HCT116 (cell line): ENCODE measurements around the gene MSMO1. TPM values are rescaled to one million over a fixed set of nuclear protein-coding genes. Genes with fewer than 3 reads are reported as not detected.
"Not testable (repeated sequence)": the region's sequence is repeated elsewhere in the genome, so short reads cannot be mapped to it uniquely, and the experiment has no call there.

Source experiments
- ATAC-seq: fragments of 200-7000 bp; cut with Tn5 transposase; 2 replicates; pipeline ENCODE4 v1.9.1; 2020; ENCODE audit warnings: mild to moderate bottlenecking, moderate library complexity
- Bru-seq: library from RNA; stranded (reverse); fragments of 400-500 nt; gene quantifications from one replicate; lab custom pipeline; 2021; lab: Mats Ljungman, UMichigan
- BruChase-seq, 2 experiments: library from RNA; stranded (reverse); fragments of 400-500 nt; gene quantifications; one replicate each; lab custom pipeline; 2021; lab: Mats Ljungman, UMichigan
- BruUV-seq: library from RNA; stranded (reverse); fragments of 400-500 nt; replicated peaks from 2 replicates; lab custom pipeline; 2021; lab: Mats Ljungman, UMichigan
- CTCF ChIA-PET: fragments of 300-600 bp; sonication (Branson Sonifier 250); formaldehyde crosslinking; loops from one replicate; lab custom pipeline; 2021; ENCODE audit warnings: antibody characterized with exemption; lab: Charles Lee
- POLR2A ChIA-PET: fragments of 300-600, 350-600 bp; sonication (Branson Sonifier 250); formaldehyde crosslinking; loops from one replicate; lab custom pipeline; 2021; ENCODE audit warnings: antibody characterized with exemption; lab: Charles Lee
- RAD21 ChIA-PET, 2 experiments: fragments of 300-600 bp; sonication (Branson Sonifier 250); formaldehyde crosslinking; loops; one replicate each; lab custom pipeline; 2023; ENCODE audit warnings: low total read pairs in 2 of 2; ENCODE audit not compliant: uncharacterized antibody in 2 of 2, unreplicated experiment in 2 of 2, low non-redundant PET in 1 of 2; lab: Charles Lee
- DNase-seq: peaks from one replicate; pipeline ENCODE4 v3.0.0-alpha.2; 2010; ENCODE audit warnings: low read depth, low spot score
- H2AFZ ChIP-seq: fragments of 200-600 bp; shearing (Covaris generic), sonication (generic); 2 replicates; pipeline ENCODE4 v1.6.1; 2017; ENCODE audit warnings: low read depth, mixed run types, mixed read lengths, antibody characterized with exemption, low read length; ENCODE audit not compliant: poor library complexity, severe bottlenecking
- H3K27ac ChIP-seq: 2 replicates; pipeline ENCODE4 v1.5.1; 2012; ENCODE audit warnings: low read depth, low read length
- H3K27me3 ChIP-seq: fragments of 200-600 bp; sonication (generic); 2 replicates; pipeline ENCODE4 v1.6.1; 2016; ENCODE audit warnings: mixed run types, low read length, mixed read lengths; ENCODE audit not compliant: insufficient read depth
- H3K36me3 ChIP-seq, 2 experiments: fragments of 200-500 bp in 1 of 2; fragments of 200-600 bp in 1 of 2; sonication (Bioruptor generic) in 1 of 2; sonication (generic) in 1 of 2; 2 replicates each; pipeline versions ENCODE4 v1.5.1 to v1.6.1; 2014 to 2016; ENCODE audit warnings: low read length in 2 of 2, inconsistent platforms in 1 of 2, mixed read lengths in 1 of 2, mixed run types in 1 of 2; ENCODE audit not compliant: insufficient read depth in 2 of 2, control insufficient read depth in 1 of 2
- H3K4me1 ChIP-seq, 2 experiments: fragments of 200-600 bp in 1 of 2; sonication (generic) in 1 of 2; 2 replicates each; pipeline versions ENCODE4 v1.5.1 to v1.6.1; 2012 to 2017; ENCODE audit warnings: low read length in 2 of 2, inconsistent platforms in 1 of 2, mild to moderate bottlenecking in 1 of 2, mixed read lengths in 1 of 2, mixed run types in 1 of 2, moderate library complexity in 1 of 2; ENCODE audit not compliant: insufficient read depth in 2 of 2, control insufficient read depth in 1 of 2
- H3K4me2 ChIP-seq: fragments of 200-600 bp; sonication (generic); 2 replicates; pipeline ENCODE4 v1.6.1; 2017; ENCODE audit warnings: mixed run types, low read length, mixed read lengths
- H3K4me3 ChIP-seq, 2 experiments: fragments of 200-600 bp in 1 of 2; sonication (generic) in 1 of 2; replicated peaks in 1 of 2; 2 replicates each; pipeline ENCODE4 v1.5.1; 2011 to 2016; ENCODE audit warnings: low read length in 2 of 2, control low read depth in 1 of 2, low read depth in 1 of 2, mild to moderate bottlenecking in 1 of 2, mixed read lengths in 1 of 2, mixed run types in 1 of 2
- H3K79me2 ChIP-seq: fragments of 200-600 bp; sonication (generic); 2 replicates; pipeline ENCODE4 v1.6.1; 2017; ENCODE audit warnings: mild to moderate bottlenecking, mixed run types, low read length, moderate library complexity, mixed read lengths; ENCODE audit not compliant: insufficient read depth
- H3K9ac ChIP-seq: fragments of 200-600 bp; sonication (generic); 2 replicates; pipeline ENCODE4 v1.6.1; 2016; ENCODE audit warnings: low read length, mixed read lengths
- H3K9me2 ChIP-seq: fragments of 200-600 bp; sonication (generic), shearing (Covaris generic); 2 replicates; pipeline ENCODE4 v1.6.1; 2017; ENCODE audit warnings: mixed run types, mild to moderate bottlenecking, moderate library complexity; ENCODE audit not compliant: insufficient read depth
- H3K9me3 ChIP-seq, 2 experiments: fragments of 200-500 bp in 1 of 2; fragments of 200-600 bp in 1 of 2; sonication (Bioruptor generic) in 1 of 2; sonication (generic) in 1 of 2; 2 replicates each; pipeline ENCODE4 v1.6.1; 2014 to 2017; ENCODE audit warnings: low read length in 2 of 2, mixed read lengths in 2 of 2, inconsistent platforms in 1 of 2, low read depth in 1 of 2, mild to moderate bottlenecking in 1 of 2, mixed run types in 1 of 2, moderate library complexity in 1 of 2; ENCODE audit not compliant: control insufficient read depth in 1 of 2, insufficient read depth in 1 of 2
- H4K20me1 ChIP-seq: fragments of 200-600 bp; sonication (generic), shearing (Covaris generic); 2 replicates; pipeline ENCODE4 v1.6.1; 2017; ENCODE audit warnings: mixed run types, mild to moderate bottlenecking, moderate library complexity; ENCODE audit not compliant: insufficient read depth
- EGR1 ChIP-seq: IDR thresholded peaks from 2 replicates; pipeline ENCODE4 v1.6.1; 2012; ENCODE audit warnings: low read depth
- ELF1 ChIP-seq: IDR thresholded peaks from 2 replicates; pipeline ENCODE4 v1.6.1; 2012; ENCODE audit warnings: low read depth, borderline replicate concordance
- JUND ChIP-seq: IDR thresholded peaks from 2 replicates; pipeline ENCODE4 v1.6.1; 2012
- POLR2A ChIP-seq: IDR thresholded peaks from 2 replicates; pipeline ENCODE4 v1.7.0; 2011; ENCODE audit warnings: borderline replicate concordance; ENCODE audit not compliant: insufficient read depth, insufficient read length; ENCODE audit errors: extremely low read depth
- POLR2AphosphoS5 ChIP-seq: IDR thresholded peaks from 2 replicates; pipeline ENCODE4 v1.6.1; 2011; ENCODE audit warnings: mild to moderate bottlenecking, low read depth, low read length, moderate library complexity
- SIN3A ChIP-seq: IDR thresholded peaks from 2 replicates; pipeline ENCODE4 v1.6.1; 2012; ENCODE audit warnings: low read depth
- SP1 ChIP-seq: IDR thresholded peaks from 2 replicates; pipeline ENCODE4 v1.6.1; 2012; ENCODE audit warnings: low read depth
- ZFX ChIP-seq: fragments of 450-650 bp; IDR thresholded peaks from 2 replicates; pipeline ENCODE4 v1.6.1; 2017
- ZNF274 ChIP-seq: fragments of 200-500 bp; sonication (Bioruptor generic); IDR thresholded peaks from 2 replicates; pipeline ENCODE4 v1.6.1; 2014; ENCODE audit warnings: mild to moderate bottlenecking, low read depth, low read length, inconsistent platforms
- intact Hi-C: fragments of 100-400 bp; cut with micrococcal nuclease; formaldehyde crosslinking; loops from 2 replicates; pipeline ENCODE4 v1.10.0; 2022
- long read RNA-seq: library from polyadenylated mRNA; unstranded; transcript quantifications from one replicate; pipeline ENCODE4 v2.0.0, GENCODE V29; 2021; ENCODE audit not compliant: unreplicated experiment
- polyA plus RNA-seq: library from polyadenylated mRNA; unstranded; fragments of >200 nt; gene quantifications from 2 replicates; pipeline ENCODE4 v1.2.1, GENCODE V29; 2012; ENCODE audit warnings: missing spikeins
- total RNA-seq: library from RNA; stranded (reverse); gene quantifications from one replicate; pipeline ENCODE4 v1.2.1, GENCODE V29; 2021; ENCODE audit not compliant: unreplicated experiment
- TF ChIP-seq, protein P1 (sequence below): IDR thresholded peaks from 2 replicates; pipeline ENCODE4 v1.6.1; 2012
- TF ChIP-seq, protein P2 (sequence below): IDR thresholded peaks from 2 replicates; pipeline ENCODE4 v1.6.1; 2011; ENCODE audit warnings: mild to moderate bottlenecking, low read length, moderate library complexity; ENCODE audit not compliant: insufficient replicate concordance; ENCODE audit errors: extremely low read depth

Gene MSMO1
- total RNA-seq (54.5 TPM), Bru-seq, nascent RNA (percentile 88 among the genes with signal in this experiment), BruChase-seq, experiment 1, labeled RNA remaining after a 6-hour chase (percentile 75 among the genes with signal in this experiment), BruChase-seq, experiment 2, labeled RNA remaining after a 2-hour chase (percentile 86 among the genes with signal in this experiment)
- polyA plus RNA-seq = 15.0 and 15.2 TPM in 2 replicates
- long read RNA-seq, transcript MSMO1-201 (6 exons, 2,269 nt) = major isoform, 143 of 192 reads
- long read RNA-seq, transcript MSMO1-202 (5 exons, 1,789 nt) = minor isoform, 22 of 192 reads
- long read RNA-seq, partial matches to known transcripts = 3 of 192 reads
- long read RNA-seq, other reads (novel, unspliced or antisense) = 21 of 192 reads

DNA sequence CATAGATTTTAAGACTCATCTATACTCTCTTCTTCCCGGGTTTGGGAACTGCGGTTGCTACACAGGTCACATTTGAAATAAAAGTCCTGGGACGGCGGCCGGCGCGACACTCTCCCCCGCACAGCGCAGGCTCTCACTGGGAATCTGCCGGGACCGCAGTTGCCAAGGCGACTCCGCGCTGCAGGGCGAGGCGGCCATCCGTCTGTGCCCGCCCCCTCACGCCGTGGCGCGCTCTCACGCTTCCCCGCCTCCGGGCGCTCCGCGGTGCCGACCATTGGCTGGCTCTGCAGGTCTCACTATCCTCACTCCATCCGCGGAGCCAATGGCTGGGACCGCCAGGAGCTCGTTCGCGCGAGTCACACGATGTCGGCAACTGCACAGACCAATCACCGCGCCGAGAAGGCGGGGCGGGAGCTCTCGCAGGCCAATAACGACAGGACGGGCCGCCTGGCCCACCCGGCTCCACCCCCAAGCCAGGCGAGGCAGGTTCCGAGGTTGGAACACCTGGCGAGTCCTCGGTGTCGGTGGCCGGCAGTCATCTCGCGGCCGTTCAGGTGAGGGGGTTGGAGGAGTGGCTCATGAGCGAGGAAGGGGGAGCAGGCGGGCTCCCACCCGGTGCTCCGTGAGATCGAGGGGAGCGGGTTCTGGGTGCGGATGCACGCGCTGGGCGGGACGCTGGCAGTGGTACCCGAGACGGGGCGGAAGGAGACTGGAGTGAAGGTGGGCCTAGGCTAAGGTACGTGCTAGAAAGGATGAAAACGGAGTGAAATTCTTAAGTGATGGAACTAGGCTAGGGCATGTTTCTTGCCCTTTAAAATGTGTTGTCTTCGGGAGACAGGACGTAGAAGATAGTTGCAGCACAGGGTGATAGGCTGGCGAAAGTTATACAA is at the start of gene MSMO1:
Gene MSMO1 (plus strand): TSS at position 459 of the 890 bp plus-strand sequence. CDS start 5,702 bp downstream, outside the sequence.
- Histone ChIP-seq H3K4me1 (peaks cover 11 to 28% of the 10 kb centered on the region in 2 experiments), H3K79me2 (peaks cover 48% of the 10 kb centered on the region), H3K4me2 (peak within 1 kb of the TSS; percentile 93), H3K27ac (peak within 1 kb of the TSS; percentile 58), H3K36me3 (peaks cover 0 to 5% of the 10 kb centered on the region in 2 experiments; a peak in 1 of 4 replicates), H2AFZ (peak within 1 kb of the TSS; percentile 96), H3K9me3 (no peaks in the 10 kb centered on the region; a peak in 1 of 4 replicates), H3K27me3 (no peaks in the 10 kb centered on the region), H3K9me2 (no peaks in the 10 kb centered on the region), H3K9ac (peak within 1 kb of the TSS; percentile 78), H3K4me3 (peak within 1 kb of the TSS; percentile 89 to 90), H4K20me1 (no peaks in the 10 kb centered on the region)
- no peak for TF ChIP-seq ELF1
- no peak for TF ChIP-seq ZNF274
- peak; percentile 70 for TF ChIP-seq POLR2A
- TF ChIP-seq SP1 = peak; percentile 99
- peak; percentile 84; the same call in 1 of the 2 replicates for TF ChIP-seq SIN3A
- peak; percentile 58 for TF ChIP-seq ZFX
- TF ChIP-seq, protein P1, sequence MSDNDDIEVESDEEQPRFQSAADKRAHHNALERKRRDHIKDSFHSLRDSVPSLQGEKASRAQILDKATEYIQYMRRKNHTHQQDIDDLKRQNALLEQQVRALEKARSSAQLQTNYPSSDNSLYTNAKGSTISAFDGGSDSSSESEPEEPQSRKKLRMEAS = peak; percentile 77
- TF ChIP-seq, protein P2, sequence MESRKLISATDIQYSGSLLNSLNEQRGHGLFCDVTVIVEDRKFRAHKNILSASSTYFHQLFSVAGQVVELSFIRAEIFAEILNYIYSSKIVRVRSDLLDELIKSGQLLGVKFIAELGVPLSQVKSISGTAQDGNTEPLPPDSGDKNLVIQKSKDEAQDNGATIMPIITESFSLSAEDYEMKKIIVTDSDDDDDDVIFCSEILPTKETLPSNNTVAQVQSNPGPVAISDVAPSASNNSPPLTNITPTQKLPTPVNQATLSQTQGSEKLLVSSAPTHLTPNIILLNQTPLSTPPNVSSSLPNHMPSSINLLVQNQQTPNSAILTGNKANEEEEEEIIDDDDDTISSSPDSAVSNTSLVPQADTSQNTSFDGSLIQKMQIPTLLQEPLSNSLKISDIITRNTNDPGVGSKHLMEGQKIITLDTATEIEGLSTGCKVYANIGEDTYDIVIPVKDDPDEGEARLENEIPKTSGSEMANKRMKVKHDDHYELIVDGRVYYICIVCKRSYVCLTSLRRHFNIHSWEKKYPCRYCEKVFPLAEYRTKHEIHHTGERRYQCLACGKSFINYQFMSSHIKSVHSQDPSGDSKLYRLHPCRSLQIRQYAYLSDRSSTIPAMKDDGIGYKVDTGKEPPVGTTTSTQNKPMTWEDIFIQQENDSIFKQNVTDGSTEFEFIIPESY = peak; percentile 29
- peak; percentile 83 for TF ChIP-seq POLR2AphosphoS5
- no peak; the same call in 1 of the 2 replicates for TF ChIP-seq JUND
- TF ChIP-seq EGR1 = peak; percentile 91
- intact Hi-C loops = loop anchor here (5.0 kb wide), 3 partner anchors 120 to 215 kb away; partner anchors contain the start of genes KLHL2 and TMEM192
- peak; percentile 98 for DNase-seq
- RAD21 ChIA-PET = no interaction called here
- no TSS peak for BruUV-seq
- peak; percentile 96 for ATAC-seq
- CTCF ChIA-PET = interaction anchor here (1.0 kb wide), 2 partner anchors 196 to 214 kb away, joined by 3 to 6 read pairs; partner anchors contain the start of gene TMEM192
- POLR2A ChIA-PET = interaction anchor here (0.7 to 2.3 kb wide), 13 partner anchors 8 to 215 kb away, joined by 3 to 9 read pairs (median 4); partner anchors contain the start of genes CPE and TMEM192

DNA sequence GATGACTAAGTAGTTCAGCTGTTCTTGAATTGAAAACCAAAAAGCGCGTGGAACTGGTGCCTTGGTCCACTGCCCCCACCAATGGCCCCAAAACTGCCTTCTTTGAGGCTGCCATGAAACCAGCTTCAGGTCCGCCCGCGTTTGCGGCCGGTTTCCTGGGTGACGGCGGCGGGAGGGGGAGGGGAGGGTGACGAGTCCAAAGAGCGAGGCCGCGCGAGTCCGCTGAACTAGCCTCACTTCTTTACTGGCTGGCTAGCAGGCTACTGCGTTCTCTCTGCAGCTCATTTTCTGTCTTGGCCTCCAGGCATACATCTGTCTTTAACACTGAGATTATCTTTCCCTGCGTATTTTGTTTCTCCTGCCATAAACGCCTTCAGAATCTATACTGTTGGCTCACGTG is 47.9 kb upstream of the MSMO1 start:
- DNase-seq, H3K79me2 ChIP-seq, POLR2A ChIA-PET, H4K20me1 ChIP-seq, H3K27me3 ChIP-seq, H3K4me3 ChIP-seq, H3K27ac ChIP-seq, H3K4me1 ChIP-seq, ATAC-seq, CTCF ChIA-PET, H3K9me3 ChIP-seq, H2AFZ ChIP-seq, RAD21 ChIA-PET, H3K4me2 ChIP-seq, H3K36me3 ChIP-seq, H3K9me2 ChIP-seq, H3K9ac ChIP-seq, intact Hi-C loops, BruUV-seq: not testable (repeated sequence)
